Measurements from ENCODE around the gene TRAF3.

The TRAF3 gene

GRCh38 chr14:102799684-102800562 lies 22.7 kb downstream of the TRAF3 start:
- no peak for DNase-seq (ENCODE audit: low read depth)
- TF ChIP-seq, protein P1, sequence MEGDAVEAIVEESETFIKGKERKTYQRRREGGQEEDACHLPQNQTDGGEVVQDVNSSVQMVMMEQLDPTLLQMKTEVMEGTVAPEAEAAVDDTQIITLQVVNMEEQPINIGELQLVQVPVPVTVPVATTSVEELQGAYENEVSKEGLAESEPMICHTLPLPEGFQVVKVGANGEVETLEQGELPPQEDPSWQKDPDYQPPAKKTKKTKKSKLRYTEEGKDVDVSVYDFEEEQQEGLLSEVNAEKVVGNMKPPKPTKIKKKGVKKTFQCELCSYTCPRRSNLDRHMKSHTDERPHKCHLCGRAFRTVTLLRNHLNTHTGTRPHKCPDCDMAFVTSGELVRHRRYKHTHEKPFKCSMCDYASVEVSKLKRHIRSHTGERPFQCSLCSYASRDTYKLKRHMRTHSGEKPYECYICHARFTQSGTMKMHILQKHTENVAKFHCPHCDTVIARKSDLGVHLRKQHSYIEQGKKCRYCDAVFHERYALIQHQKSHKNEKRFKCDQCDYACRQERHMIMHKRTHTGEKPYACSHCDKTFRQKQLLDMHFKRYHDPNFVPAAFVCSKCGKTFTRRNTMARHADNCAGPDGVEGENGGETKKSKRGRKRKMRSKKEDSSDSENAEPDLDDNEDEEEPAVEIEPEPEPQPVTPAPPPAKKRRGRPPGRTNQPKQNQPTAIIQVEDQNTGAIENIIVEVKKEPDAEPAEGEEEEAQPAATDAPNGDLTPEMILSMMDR (IDR thresholded peaks at IDR 0.05; ENCODE audit: insufficient read depth, low read depth, low read length, missing control alignments), result no peak
- no peak overlapping the region for H3K4me3 ChIP-seq (ENCODE audit: low read length)

DNA sequence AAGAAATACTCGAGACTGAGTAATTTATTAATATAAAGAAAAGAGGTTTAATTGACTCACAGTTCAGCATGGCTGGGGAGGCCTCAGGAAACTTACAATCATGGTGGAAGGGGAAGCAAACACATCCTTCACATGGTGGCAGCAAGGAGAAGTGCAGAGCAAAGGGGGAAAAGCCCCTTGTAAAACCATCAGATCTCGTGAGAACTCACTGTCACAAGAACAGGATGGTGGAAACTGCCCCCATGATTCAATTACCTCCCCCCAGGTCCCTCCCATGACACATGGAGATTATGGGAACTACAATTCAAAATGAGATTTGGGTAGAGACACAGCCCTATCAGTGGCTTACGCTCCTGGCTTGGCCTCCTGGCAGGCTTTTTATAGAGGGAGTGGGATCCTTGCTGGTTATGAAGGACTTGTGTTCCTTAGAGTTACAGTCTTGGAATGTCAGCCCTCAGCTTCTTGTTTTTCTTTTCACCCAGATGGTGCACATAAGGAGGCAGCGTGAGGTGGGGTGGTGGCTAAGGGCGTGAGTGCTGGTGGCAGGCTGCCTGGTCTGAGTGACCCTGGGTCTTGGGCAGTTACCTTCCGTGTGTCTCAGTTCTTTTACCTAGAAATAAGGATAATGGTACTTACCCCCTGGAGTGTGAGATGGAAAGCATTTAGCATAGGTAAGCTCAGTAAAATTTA lies 25.7 kb downstream of the TRAF3 start:
- TF ChIP-seq, protein P1 (IDR thresholded peaks at IDR 0.05; ENCODE audit: insufficient read depth, low read depth, low read length, missing control alignments), result no peak
- DNase-seq (ENCODE audit: low read depth), result no peak
- H3K4me3 ChIP-seq (ENCODE audit: low read length), result no peak overlapping the region

DNA sequence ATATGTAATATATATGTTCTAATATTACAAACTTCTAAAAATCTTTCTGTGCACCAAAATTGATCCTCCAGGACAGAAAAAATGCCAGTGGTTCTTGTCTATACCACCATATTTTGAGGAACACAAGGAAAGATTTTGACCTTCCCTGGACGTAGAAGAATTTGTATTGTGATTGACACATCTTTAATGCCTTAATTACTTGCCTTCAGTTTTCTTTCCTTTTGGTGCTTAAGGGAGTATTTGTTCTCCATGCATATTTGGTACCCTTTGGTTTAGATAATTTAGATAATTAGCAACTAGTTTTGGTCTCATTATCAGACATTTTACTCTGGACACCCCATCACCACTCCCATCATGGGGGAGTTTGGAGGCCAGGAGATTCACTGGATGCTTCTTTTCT lies 27.6 kb downstream of the TRAF3 start:
- H3K4me3 ChIP-seq (ENCODE audit: low read length), result no peak overlapping the region
- no peak for DNase-seq (ENCODE audit: low read depth)
- TF ChIP-seq, protein P1 (IDR thresholded peaks at IDR 0.05; ENCODE audit: insufficient read depth, low read depth, low read length, missing control alignments), result no peak

GRCh38 chr14:102805371-102805891 lies 28.2 kb downstream of the TRAF3 start:
- DNase-seq (ENCODE audit: low read depth), result peak; percentile 27
- TF ChIP-seq, protein P1 (IDR thresholded peaks at IDR 0.05; ENCODE audit: insufficient read depth, low read depth, low read length, missing control alignments), result no peak
- H3K4me3 ChIP-seq (ENCODE audit: low read length), result no peak overlapping the region

DNA sequence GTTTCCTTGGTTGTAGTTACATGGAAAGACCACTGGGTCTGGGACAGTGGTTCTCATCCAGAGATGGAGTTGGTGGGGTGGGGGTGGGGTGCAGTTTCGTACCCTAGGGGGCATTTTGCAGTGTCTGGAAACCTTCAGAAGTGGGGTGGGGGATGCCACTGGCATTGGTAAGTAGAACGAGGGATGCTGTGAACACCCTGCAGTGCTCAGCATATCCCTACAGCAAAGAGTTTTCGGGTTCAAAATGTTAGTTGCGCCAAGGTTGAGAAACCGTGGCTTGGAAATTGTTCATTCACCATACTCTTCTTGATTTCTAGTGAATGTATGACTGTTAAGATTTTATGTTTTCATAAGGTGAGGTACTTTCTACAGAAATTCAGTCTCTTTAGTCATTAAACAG lies 28.7 kb downstream of the TRAF3 start:
- no peak overlapping the region for H3K4me3 ChIP-seq (ENCODE audit: low read length)
- TF ChIP-seq, protein P1 (IDR thresholded peaks at IDR 0.05; ENCODE audit: insufficient read depth, low read depth, low read length, missing control alignments), result no peak
- no peak for DNase-seq (ENCODE audit: low read depth)

DNA sequence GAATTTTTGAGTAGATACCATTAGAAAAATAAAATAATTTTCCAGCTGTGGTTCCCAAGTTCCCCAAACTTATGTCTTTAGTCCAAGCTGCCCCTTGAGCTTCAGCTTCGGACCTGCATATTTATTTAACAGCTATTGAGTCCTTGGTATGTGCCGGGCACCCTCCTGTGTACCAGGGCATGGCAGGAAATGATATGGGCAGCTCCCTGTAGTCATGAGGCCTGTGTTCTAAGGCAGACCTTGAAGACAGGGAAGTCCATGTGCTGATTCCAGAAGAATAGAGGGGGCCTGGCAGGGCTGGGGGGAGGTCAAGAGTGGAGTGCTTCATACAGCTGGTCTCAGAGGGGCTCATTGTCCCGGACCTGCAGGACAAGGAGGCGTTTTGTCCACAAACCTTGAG lies 29.2 kb downstream of the TRAF3 start:
- no peak overlapping the region for H3K4me3 ChIP-seq (ENCODE audit: low read length)
- TF ChIP-seq, protein P1 (IDR thresholded peaks at IDR 0.05; ENCODE audit: insufficient read depth, low read depth, low read length, missing control alignments), result no peak
- no peak for DNase-seq (ENCODE audit: low read depth)
